ENCODE data around the gene OR52H1. TPM values are rescaled to one million over a fixed set of nuclear protein-coding genes. Genes with fewer than 3 reads are reported as not detected.

OR52H1 gene
- total and polyA plus RNA-seq, 9 of the 15 experiments (the other 6 are each of a cell fraction or from before 2014, with no cell fraction given) = 0.15 TPM; not detected in 8

- no peak for TF ChIP-seq ZMIZ1 (IDR thresholded peaks at IDR 0.05; ENCODE audit: low read depth in 2 of 2, low read length in 2 of 2)
- peak; percentile 85 for TF ChIP-seq ARID1B (IDR thresholded peaks at IDR 0.05)
- no peak for TF ChIP-seq MEF2A (IDR thresholded peaks at IDR 0.05; ENCODE audit: control insufficient read depth, low read depth, low read length)
- TF ChIP-seq, protein P1, sequence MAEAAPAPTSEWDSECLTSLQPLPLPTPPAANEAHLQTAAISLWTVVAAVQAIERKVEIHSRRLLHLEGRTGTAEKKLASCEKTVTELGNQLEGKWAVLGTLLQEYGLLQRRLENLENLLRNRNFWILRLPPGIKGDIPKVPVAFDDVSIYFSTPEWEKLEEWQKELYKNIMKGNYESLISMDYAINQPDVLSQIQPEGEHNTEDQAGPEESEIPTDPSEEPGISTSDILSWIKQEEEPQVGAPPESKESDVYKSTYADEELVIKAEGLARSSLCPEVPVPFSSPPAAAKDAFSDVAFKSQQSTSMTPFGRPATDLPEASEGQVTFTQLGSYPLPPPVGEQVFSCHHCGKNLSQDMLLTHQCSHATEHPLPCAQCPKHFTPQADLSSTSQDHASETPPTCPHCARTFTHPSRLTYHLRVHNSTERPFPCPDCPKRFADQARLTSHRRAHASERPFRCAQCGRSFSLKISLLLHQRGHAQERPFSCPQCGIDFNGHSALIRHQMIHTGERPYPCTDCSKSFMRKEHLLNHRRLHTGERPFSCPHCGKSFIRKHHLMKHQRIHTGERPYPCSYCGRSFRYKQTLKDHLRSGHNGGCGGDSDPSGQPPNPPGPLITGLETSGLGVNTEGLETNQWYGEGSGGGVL (CRISPR knock-in tag; IDR thresholded peaks at IDR 0.05) = no peak
- peak; percentile 26; the same call in 1 of the 2 replicates for TF ChIP-seq NCOA1 (IDR thresholded peaks at IDR 0.05; ENCODE audit: low read depth)
- 0 out of 2 replicates have a peak, but pooled peaks have one; percentile 28 for TF ChIP-seq JUND (IDR thresholded peaks at IDR 0.05; ENCODE audit: borderline replicate concordance, low read depth, low read length)
- TF ChIP-seq JUND (tag; IDR thresholded peaks at IDR 0.05; ENCODE audit: borderline replicate concordance, low read depth, low read length) = peak; percentile 42; the same call in 1 of the 3 replicates
- TF ChIP-seq, protein P2, sequence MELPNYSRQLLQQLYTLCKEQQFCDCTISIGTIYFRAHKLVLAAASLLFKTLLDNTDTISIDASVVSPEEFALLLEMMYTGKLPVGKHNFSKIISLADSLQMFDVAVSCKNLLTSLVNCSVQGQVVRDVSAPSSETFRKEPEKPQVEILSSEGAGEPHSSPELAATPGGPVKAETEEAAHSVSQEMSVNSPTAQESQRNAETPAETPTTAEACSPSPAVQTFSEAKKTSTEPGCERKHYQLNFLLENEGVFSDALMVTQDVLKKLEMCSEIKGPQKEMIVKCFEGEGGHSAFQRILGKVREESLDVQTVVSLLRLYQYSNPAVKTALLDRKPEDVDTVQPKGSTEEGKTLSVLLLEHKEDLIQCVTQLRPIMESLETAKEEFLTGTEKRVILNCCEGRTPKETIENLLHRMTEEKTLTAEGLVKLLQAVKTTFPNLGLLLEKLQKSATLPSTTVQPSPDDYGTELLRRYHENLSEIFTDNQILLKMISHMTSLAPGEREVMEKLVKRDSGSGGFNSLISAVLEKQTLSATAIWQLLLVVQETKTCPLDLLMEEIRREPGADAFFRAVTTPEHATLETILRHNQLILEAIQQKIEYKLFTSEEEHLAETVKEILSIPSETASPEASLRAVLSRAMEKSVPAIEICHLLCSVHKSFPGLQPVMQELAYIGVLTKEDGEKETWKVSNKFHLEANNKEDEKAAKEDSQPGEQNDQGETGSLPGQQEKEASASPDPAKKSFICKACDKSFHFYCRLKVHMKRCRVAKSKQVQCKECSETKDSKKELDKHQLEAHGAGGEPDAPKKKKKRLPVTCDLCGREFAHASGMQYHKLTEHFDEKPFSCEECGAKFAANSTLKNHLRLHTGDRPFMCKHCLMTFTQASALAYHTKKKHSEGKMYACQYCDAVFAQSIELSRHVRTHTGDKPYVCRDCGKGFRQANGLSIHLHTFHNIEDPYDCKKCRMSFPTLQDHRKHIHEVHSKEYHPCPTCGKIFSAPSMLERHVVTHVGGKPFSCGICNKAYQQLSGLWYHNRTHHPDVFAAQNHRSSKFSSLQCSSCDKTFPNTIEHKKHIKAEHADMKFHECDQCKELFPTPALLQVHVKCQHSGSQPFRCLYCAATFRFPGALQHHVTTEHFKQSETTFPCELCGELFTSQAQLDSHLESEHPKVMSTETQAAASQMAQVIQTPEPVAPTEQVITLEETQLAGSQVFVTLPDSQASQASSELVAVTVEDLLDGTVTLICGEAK (IDR thresholded peaks at IDR 0.05) = peak; percentile 59
- TF ChIP-seq, protein P2 (CRISPR knock-in tag; IDR thresholded peaks at IDR 0.05) = no peak
Measured at GRCh38 chr11:5531053-5531831, 17.1 kb downstream of the OR52H1 start (continued).
